NK-92 (cell line): ENCODE measurements around the gene ITM2B.

ENCODE experiments used
- DNase-seq: peaks from one replicate; lab custom pipeline; 2025; ENCODE audit not compliant: unreplicated experiment; lab: John Stamatoyannopoulos, UW

Gene ITM2B

DNA sequence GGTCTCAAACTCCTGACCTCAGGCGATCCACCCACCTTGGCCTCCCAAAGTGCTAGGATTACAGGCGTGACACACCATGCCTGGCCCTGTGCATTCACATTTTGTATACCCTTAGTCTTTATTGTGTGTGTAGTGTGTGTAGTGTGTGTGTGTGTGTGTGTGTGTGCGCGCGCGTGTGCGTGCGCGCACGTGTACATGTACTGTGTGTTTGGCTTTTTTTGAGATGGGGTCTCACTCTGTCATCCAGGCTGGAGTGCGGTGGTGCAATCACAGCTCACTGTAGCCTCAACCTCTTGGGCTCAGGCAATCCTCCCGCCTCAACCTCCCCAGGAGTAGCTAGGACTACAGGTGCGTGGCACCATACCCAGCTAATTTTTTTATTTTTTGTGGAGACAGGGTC lies 22.1 kb downstream of the ITM2B start:
- DNase-seq = no peak

GRCh38 chr13:48255954-48256353 lies 22.9 kb downstream of the ITM2B start:
- DNase-seq = no peak

DNA sequence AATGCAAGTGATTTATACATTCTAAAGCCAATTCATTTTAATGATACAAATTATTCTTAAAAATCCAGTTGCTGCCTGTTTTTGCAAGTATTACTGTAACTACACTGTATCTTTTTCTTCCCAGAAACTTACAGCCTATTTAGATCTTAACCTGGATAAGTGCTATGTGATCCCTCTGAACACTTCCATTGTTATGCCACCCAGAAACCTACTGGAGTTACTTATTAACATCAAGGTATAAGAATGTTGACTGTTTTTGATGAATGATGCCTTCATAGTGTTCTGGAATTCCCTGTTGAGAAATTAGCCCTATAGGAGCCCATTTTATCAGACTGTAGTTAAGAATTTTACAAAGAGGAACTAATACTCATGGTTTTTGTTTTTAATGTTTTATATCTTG lies 25.0 kb downstream of the ITM2B start:
- DNase-seq = no peak

DNA sequence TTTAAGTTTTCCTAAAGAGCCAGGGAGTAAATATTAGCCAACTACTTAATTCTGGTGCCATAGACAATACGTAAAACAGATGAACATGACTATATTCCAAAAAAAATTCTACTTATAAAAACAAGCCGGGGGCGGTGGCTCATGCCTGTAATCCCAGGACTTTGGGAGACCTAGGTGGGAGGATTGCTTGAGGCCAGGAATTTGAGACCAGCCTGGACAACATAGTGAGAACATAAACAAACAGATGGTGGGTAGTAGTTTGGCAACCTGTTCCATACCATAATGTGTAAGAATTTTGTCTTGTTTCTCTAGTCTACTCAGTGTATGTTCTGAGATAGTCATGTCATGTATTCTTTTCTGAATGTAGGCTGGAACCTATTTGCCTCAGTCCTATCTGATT lies 25.4 kb downstream of the ITM2B start:
- no peak for DNase-seq

GRCh38 chr13:48260970-48261369 lies 28.0 kb downstream of the ITM2B start:
- DNase-seq = no peak

DNA sequence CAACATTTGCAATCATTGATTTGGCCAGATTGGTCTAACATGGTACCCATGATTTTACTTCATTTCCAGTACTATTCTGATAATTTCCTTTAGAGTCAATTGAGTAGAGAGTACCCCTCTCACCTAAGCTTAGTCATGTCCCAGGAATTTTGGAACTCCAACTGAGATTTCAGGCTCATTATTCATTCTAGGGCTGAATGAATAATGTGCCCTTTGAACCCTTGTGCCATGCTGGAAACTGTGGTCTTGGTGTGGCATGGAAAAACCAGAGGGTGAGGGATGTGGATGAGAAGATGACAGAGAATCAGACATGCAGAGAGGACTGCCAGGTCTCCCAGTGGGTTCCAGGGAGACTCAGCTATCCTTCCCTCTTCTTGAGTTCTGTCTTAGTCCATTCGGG lies 30.2 kb downstream of the ITM2B start:
- no peak for DNase-seq

- no peak for DNase-seq
Observed at GRCh38 chr13:48264058-48264457, 31.1 kb downstream of the ITM2B start.

DNA sequence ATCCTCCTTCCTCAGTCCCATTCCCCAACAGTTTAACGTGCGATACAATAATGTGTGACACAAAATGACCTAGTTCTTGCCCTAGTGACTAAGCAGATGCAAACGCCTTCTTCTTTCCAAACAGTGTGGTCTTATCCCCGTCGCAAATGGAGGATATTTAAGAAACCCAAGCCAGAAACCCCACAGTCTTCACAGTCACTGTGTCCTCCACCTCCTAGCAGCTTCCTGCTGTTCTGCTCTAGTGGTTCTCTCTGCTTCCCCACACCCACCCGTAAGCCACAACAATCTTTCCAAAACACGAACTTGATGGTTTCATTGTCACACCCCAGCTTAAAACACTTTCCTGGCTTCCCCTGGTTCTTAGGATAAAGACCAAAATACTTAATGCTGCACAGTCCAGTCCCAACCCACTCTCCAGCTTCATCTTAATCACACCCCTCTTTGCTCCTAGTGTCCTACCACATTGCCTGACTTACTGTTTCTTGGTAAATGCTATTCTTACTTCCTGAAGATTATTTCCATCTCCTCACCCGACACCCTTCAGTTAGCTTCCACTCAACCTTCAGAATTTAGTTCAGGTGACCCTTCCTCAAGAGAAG lies 32.3 kb downstream of the ITM2B start:
- no peak for DNase-seq

DNA sequence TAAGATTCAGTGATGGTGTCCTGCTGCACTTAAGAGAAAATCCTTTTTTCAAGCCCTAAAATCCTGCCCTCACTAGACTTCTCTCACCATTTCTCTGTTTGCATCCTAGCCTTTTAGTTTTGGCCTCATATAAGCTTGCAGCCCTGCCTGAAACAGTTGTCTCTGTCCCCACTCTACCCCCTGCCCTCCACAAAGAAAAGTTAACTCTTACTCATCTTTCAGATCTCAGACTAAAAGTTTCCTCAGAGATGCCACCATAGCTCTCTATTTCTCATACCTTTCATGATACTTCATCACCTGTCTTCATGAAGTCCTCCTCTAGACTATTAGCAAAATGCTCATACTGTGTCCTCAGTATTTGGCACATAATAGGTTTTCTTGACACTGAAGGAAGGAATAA lies 33.1 kb downstream of the ITM2B start:
- DNase-seq = no peak

- DNase-seq = no peak
Observed at GRCh38 chr13:48266701-48267639, 34.0 kb downstream of the ITM2B start.

DNA sequence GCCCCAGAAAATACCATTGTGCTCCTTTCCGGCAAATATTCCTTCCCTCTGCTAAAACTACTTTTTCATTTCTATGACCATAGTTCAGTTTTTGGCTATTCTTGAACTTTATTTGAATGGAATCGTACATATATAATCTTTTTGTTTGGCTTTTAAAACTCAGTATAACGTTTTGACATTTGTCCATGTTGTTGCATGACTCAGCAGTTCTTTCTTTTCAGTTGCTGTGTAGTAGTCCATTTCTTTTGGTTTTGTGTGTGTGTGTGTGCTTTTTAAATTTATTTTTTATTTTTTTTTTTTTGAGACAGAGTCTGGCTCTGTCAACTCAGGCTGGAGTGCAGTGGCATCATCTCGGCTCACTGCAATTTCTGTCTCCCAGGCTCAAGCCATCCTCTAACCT lies 35.0 kb downstream of the ITM2B start:
- no peak for DNase-seq

DNA sequence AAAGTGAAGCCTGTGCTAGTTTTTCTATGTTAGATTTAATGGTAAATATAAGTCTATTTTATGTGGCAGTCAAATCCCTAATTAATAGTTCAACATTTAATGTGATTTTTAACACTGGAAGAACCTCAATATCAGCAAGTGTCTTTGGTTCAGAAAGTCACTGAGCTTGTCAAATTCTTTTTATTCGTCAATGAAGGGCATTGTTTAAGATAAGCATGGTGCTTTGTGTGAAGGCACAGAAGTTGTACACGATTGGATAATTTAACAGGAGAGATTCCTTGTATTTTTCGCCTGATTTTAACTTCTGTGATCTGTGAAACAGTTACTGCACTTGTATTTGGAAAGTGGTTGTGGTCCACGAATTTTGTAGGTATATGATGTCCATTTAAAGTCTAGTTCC lies 40.3 kb downstream of the ITM2B start:
- DNase-seq = no peak

GRCh38 chr13:48275507-48275906 lies 42.5 kb downstream of the ITM2B start:
- no peak for DNase-seq

GRCh38 chr13:48278806-48279205 lies 45.8 kb downstream of the ITM2B start:
- no peak for DNase-seq

DNA sequence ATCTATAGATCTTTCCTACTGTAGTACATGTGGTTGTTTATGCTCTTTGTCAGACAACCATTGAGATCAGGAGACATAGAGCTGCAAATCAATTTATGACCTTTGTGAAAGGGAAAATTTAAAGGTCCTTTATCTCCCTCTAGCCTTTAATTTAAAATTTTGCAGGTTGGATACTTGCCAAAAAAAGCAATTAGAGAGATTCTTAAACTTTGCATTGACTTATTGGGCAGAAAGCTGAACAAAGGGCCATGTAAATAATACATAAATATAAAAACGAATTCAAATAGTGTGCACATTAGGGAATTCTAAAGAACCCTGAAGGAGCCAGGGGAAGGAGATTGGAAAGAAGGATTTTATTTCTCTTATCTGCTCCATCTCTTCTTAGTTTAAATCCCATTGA lies 48.5 kb downstream of the ITM2B start:
- no peak for DNase-seq

GRCh38 chr13:48291730-48292129 lies 58.7 kb downstream of the ITM2B start:
- no peak for DNase-seq

GRCh38 chr13:48292650-48293049 lies 59.6 kb downstream of the ITM2B start:
- DNase-seq = no peak

- DNase-seq = no peak
Observed at GRCh38 chr13:48294653-48295052, 61.6 kb downstream of the ITM2B start.

DNA sequence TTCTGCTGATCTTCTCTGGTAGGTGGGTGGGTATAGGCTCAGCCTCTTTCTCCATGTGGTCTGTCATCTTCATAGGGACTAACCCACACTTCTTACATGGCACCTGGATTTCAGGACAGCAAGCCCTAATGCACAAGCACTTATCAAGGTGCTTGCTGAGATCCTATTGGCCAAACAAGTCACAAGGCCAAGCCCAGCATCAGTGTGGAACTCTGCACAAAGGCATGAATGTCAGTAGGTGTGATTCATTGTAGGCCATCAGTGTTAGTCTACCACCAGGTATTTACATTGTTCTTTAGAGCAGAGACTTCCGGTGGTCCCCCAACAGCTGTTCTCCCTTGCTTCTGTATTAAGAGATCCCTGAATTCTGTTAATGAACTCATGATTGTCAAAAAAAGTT lies 62.3 kb downstream of the ITM2B start:
- DNase-seq = no peak

GRCh38 chr13:48296528-48296927 lies 63.5 kb downstream of the ITM2B start:
- no peak for DNase-seq

DNA sequence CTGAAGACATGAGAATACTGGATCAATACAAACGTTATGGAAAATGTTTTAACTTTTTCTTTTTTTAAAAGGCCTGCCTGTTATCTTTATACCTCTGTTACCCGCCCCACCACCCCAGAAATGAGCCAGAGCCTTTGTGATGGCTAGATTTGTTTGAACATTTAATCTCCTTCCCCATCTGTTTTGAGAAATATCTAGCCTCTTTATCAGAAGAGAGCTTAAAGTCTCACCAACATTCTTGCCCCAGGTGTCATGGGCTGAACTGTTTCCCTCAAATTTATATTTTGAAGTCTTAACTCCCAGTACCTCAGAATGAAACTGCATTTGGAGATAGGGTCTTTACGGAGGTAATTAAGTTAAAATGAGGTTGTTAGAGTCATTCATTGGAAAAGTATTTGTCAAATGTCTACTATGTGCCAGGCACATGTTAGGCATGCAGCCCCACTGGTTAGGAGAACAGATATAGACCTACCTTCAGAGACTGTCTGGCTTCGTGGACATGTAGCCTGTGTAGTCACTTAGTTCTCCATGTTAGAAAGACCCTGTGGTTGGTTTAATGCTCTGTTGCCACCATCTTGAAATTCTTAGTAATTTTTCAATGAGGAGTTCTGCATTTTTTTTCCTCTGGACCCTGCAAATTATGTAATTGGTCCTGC lies 64.3 kb downstream of the ITM2B start:
- no peak for DNase-seq

DNA sequence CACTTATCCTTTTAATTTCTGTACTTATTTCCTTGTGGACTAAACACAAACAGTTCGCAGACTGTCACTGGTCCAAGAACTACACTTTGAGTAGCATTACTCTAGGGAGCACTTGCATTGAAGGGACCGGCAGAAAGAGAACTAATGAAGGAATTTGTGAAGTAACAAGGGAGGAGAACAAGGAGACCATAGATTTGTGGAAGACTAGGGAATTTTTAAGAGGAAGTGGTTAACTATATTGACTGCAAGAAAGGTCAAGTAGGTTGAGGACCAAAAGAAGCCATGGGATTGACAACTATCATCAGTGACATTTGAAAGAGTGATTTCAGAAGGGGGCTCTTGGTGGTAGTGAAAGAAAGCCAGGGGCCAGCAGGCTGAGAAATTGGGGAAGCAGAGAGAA lies 66.6 kb downstream of the ITM2B start:
- DNase-seq = no peak
